K562 (cell line): ENCODE results near the gene FAM180B. TPM values are rescaled to one million over a fixed set of nuclear protein-coding genes. Genes with fewer than 3 reads are reported as not detected.

Source experiments
- E2F1 ChIP-seq: sonication (generic); formaldehyde crosslinking; IDR thresholded peaks from 2 replicates; pipeline ENCODE4 v1.8.1; 2023; ENCODE audit warnings: mild to moderate bottlenecking, missing genetic modification reagents, moderate library complexity
- ETS1 ChIP-seq: conservative IDR thresholded peaks from 2 replicates; pipeline ENCODE4 v1.6.1; 2011; ENCODE audit warnings: low read depth, mild to moderate bottlenecking, low read length; ENCODE audit not compliant: control insufficient read depth
- HDAC2 ChIP-seq: fragments of 450-650 bp; IDR thresholded peaks from 2 replicates; pipeline ENCODE4 v1.6.1; 2016; ENCODE audit warnings: mild to moderate bottlenecking
- LCOR ChIP-seq: sonication (generic); formaldehyde crosslinking; IDR thresholded peaks from 2 replicates; pipeline ENCODE4 v1.8.0; 2022; ENCODE audit warnings: mild to moderate bottlenecking, missing genetic modification reagents
- MCM7 ChIP-seq, 2 experiments: fragments of 450-650 bp; IDR thresholded peaks; 2 replicates each; pipeline ENCODE4 v1.6.1; 2016 to 2018
- MECOM ChIP-seq: fragments of 250-450 bp; sonication (Bioruptor Pico); IDR thresholded peaks from 2 replicates; pipeline ENCODE4 v1.8.0; 2022; ENCODE audit warnings: inconsistent platforms
- NEUROD1 ChIP-seq: fragments of 150-350 bp; IDR thresholded peaks from 2 replicates; pipeline ENCODE4 v1.6.1; 2014; ENCODE audit warnings: borderline replicate concordance, low read length, low read depth; ENCODE audit not compliant: partially characterized antibody
- NUFIP1 ChIP-seq: fragments of 450-650 bp; IDR thresholded peaks from 2 replicates; pipeline ENCODE4 v1.6.1; 2018; ENCODE audit not compliant: partially characterized antibody
- PHB ChIP-seq: fragments of 250-450 bp; sonication (Bioruptor Pico); IDR thresholded peaks from 2 replicates; pipeline ENCODE4 v1.5.0; 2021
- POLR2AphosphoS2 ChIP-seq: IDR thresholded peaks from 2 replicates; pipeline ENCODE4 v1.6.1; 2012; ENCODE audit warnings: low read length, improper control_type of control experiment
- SFPQ ChIP-seq: fragments of 200-400 bp; formaldehyde crosslinking; IDR thresholded peaks from 2 replicates; pipeline ENCODE4 v1.6.1; 2017; ENCODE audit warnings: mild to moderate bottlenecking, low read depth, low read length, moderate library complexity
- SRSF3 ChIP-seq: fragments of 200-400 bp; formaldehyde crosslinking; IDR thresholded peaks from 2 replicates; pipeline ENCODE4 v1.6.1; 2016; ENCODE audit warnings: mild to moderate bottlenecking, low read length, moderate library complexity; ENCODE audit not compliant: insufficient read depth
- SRSF7 ChIP-seq: fragments of 200-400 bp; formaldehyde crosslinking; optimal IDR thresholded peaks from 2 replicates; pipeline ENCODE3; 2017; ENCODE audit warnings: mild to moderate bottlenecking, low read depth, low read length
- TEAD4 ChIP-seq, 2 experiments: sonication (generic) in 1 of 2; formaldehyde crosslinking in 1 of 2; IDR thresholded peaks; 2 replicates each; pipeline versions ENCODE4 v1.6.1 to v1.8.0; 2012 to 2022; ENCODE audit warnings: borderline replicate concordance in 1 of 2, inconsistent platforms in 1 of 2, low read length in 1 of 2, mild to moderate bottlenecking in 1 of 2, missing genetic modification reagents in 1 of 2
- XRCC4 ChIP-seq: IDR thresholded peaks from one replicate; pipeline ENCODE4 v1.6.1; 2011; ENCODE audit not compliant: insufficient read depth, insufficient read length; ENCODE audit errors: extremely low read depth
- ZBTB1 ChIP-seq: sonication (generic); formaldehyde crosslinking; IDR thresholded peaks from 2 replicates; pipeline ENCODE4 v1.8.1; 2023; ENCODE audit warnings: missing genetic modification reagents, low read depth, mild to moderate bottlenecking, borderline replicate concordance
- ZNF395 ChIP-seq: fragments of 200-800 bp; sonication (Bioruptor generic); IDR thresholded peaks from 2 replicates; pipeline ENCODE4 v1.6.1; 2017; ENCODE audit warnings: missing genetic modification characterization, missing compliant biosample characterization
- ZNF57 ChIP-seq: fragments of 450-650 bp; formaldehyde crosslinking; IDR thresholded peaks from 2 replicates; pipeline ENCODE4 v1.4.0; 2020; ENCODE audit warnings: mild to moderate bottlenecking, moderate library complexity
- ZNF766 ChIP-seq: fragments of 200-800 bp; sonication (Bioruptor generic); conservative IDR thresholded peaks from 2 replicates; pipeline ENCODE4 v1.6.1; 2016; ENCODE audit warnings: missing genetic modification characterization, missing compliant biosample characterization
- ZSCAN32 ChIP-seq: fragments of 450-650 bp; formaldehyde crosslinking; IDR thresholded peaks from 2 replicates; pipeline ENCODE4 v1.4.0; 2020; ENCODE audit warnings: mild to moderate bottlenecking, moderate library complexity
- polyA plus RNA-seq, 8 experiments: library from polyadenylated mRNA; depleted of rRNA in 4 of 8; stranded (reverse) in 5 of 8; unstranded in 3 of 8; fragments of >200 nt; fragmentation: Nextera tagmentation in 2 of 8; fragmentation: Illumina TruSeq in 1 of 8; extraction: Ambion mirVana in 2 of 8; extraction: Trizol in 1 of 8; gene quantifications; 2 replicates each; pipeline versions ENCODE4 v1.2.1 to v1.2.3, GENCODE V29; 2011 to 2014; ENCODE audit warnings: inconsistent platforms in 1 of 8, missing spikeins in 1 of 8
- total RNA-seq, 7 experiments: library from RNA; depleted of rRNA in 6 of 7; stranded (reverse); fragments of >200 nt in 6 of 7; fragmentation: Illumina TruSeq in 2 of 7; extraction: Trizol in 2 of 7; gene quantifications; 2 replicates each; pipeline versions ENCODE4 v1.2.1 to v1.2.3, GENCODE V29; 2011 to 2021; ENCODE audit warnings: low replicate concordance in 1 of 7
- TF ChIP-seq, protein P1 (sequence below), 2 experiments: fragments of 450-650 bp in 1 of 2; sonication (generic) in 1 of 2; formaldehyde crosslinking; conservative IDR thresholded peaks; 2 replicates each; pipeline versions ENCODE4 v1.4.0 to v1.8.1; 2020 to 2022; ENCODE audit warnings: mild to moderate bottlenecking in 1 of 2, missing genetic modification reagents in 1 of 2

Gene FAM180B
- total and polyA plus RNA-seq, 9 of the 15 experiments (the other 6 are each of a cell fraction or from before 2014, with no cell fraction given) = 0.05 to 0.14 TPM; not detected in 7

- TF ChIP-seq XRCC4 = no peak
- no peak for TF ChIP-seq E2F1 (CRISPR knock-in tag)
- TF ChIP-seq SRSF3 = no peak
- TF ChIP-seq PHB (CRISPR knock-in tag) = peak; percentile 66; the same call in 1 of the 2 replicates
- TF ChIP-seq ETS1 = peak; percentile 80
- TF ChIP-seq LCOR (CRISPR knock-in tag) = no peak
- no peak for TF ChIP-seq HDAC2
- TF ChIP-seq NEUROD1 = no peak
- TF ChIP-seq ZNF57 (CRISPR knock-in tag) = 0 out of 2 replicates have a peak, but pooled peaks have one; percentile 33
- TF ChIP-seq ZBTB1 = no peak
- TF ChIP-seq POLR2AphosphoS2 = peak; percentile 90; the same call in 1 of the 2 replicates
- no peak for TF ChIP-seq NUFIP1
- no peak for TF ChIP-seq MECOM (CRISPR knock-in tag)
- no peak for TF ChIP-seq SFPQ
- TF ChIP-seq, protein P1, sequence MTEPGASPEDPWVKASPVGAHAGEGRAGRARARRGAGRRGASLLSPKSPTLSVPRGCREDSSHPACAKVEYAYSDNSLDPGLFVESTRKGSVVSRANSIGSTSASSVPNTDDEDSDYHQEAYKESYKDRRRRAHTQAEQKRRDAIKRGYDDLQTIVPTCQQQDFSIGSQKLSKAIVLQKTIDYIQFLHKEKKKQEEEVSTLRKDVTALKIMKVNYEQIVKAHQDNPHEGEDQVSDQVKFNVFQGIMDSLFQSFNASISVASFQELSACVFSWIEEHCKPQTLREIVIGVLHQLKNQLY (CRISPR knock-in tag; conservative IDR thresholded peaks at IDR 0.05) = no peak
- TF ChIP-seq ZSCAN32 (CRISPR knock-in tag) = no peak
- peak; percentile 48; the same call in 1 of the 2 replicates for TF ChIP-seq TEAD4 (IDR thresholded peaks at IDR 0.05; ENCODE audit: low read length)
- no peak for TF ChIP-seq TEAD4 (CRISPR knock-in tag; IDR thresholded peaks at IDR 0.05; ENCODE audit: borderline replicate concordance)
- no peak for TF ChIP-seq ZNF766 (CRISPR knock-in tag)
- no peak for TF ChIP-seq SRSF7
- no peak for TF ChIP-seq MCM7 (IDR thresholded peaks at IDR 0.05)
- TF ChIP-seq ZNF395 = no peak
Measured at GRCh38 chr11:47552566-47553405, 33.7 kb upstream of the FAM180B start, which contains the start of gene CELF1 (continued).
